K562 (cell line): ENCODE measurements around the gene UBQLN3. TPM values are rescaled to one million over a fixed set of nuclear protein-coding genes. Genes with fewer than 3 reads are reported as not detected.
A peak's percentile ranks its signal among the peaks of the same experiment; 100 is the strongest.

Experiments used
- ATF1 ChIP-seq, 2 experiments: fragments of 450-650 bp in 1 of 2; IDR thresholded peaks; 2 replicates each; pipeline ENCODE4 v1.6.1; 2016; ENCODE audit warnings: missing compliant biosample characterization in 1 of 2, missing genetic modification characterization in 1 of 2
- ATF7 ChIP-seq: fragments of 450-650 bp; IDR thresholded peaks from 2 replicates; pipeline ENCODE4 v1.7.1; 2014; ENCODE audit warnings: mild to moderate bottlenecking, moderate library complexity
- CUX1 ChIP-seq: fragments of 200-800 bp; sonication (Bioruptor generic); IDR thresholded peaks from 2 replicates; pipeline ENCODE4 v1.6.1; 2016; ENCODE audit warnings: missing genetic modification characterization, missing compliant biosample characterization
- ETV5 ChIP-seq: sonication (generic); formaldehyde crosslinking; IDR thresholded peaks from 2 replicates; pipeline ENCODE4 v1.4.0; 2020; ENCODE audit warnings: low read depth, mild to moderate bottlenecking, missing genetic modification reagents
- FOXA3 ChIP-seq, 2 experiments: fragments of 450-650 bp in 1 of 2; sonication (generic) in 1 of 2; formaldehyde crosslinking; IDR thresholded peaks in 1 of 2; conservative IDR thresholded peaks in 1 of 2; 2 replicates each; pipeline versions ENCODE4 v1.4.0 to v1.8.0; 2020 to 2022; ENCODE audit warnings: mild to moderate bottlenecking in 2 of 2, missing genetic modification reagents in 1 of 2
- MCM7 ChIP-seq, 2 experiments: fragments of 450-650 bp; IDR thresholded peaks; 2 replicates each; pipeline ENCODE4 v1.6.1; 2016 to 2018
- MTA3 ChIP-seq: fragments of 450-650 bp; formaldehyde crosslinking; IDR thresholded peaks from 2 replicates; pipeline ENCODE4 v1.6.1; 2017; ENCODE audit warnings: mild to moderate bottlenecking, borderline replicate concordance
- SIRT6 ChIP-seq: IDR thresholded peaks from one replicate; pipeline ENCODE4 v1.6.1; 2012; ENCODE audit warnings: low read depth, mild to moderate bottlenecking, control low read depth, inconsistent platforms, low read length, moderate library complexity
- TCF7 ChIP-seq: sonication (generic); IDR thresholded peaks from 2 replicates; pipeline ENCODE4 v1.6.1; 2016; ENCODE audit warnings: antibody characterized with exemption, borderline replicate concordance
- TOE1 ChIP-seq, 2 experiments: fragments of 450-650 bp in 1 of 2; sonication (generic) in 1 of 2; formaldehyde crosslinking in 1 of 2; IDR thresholded peaks; 2 replicates each; pipeline versions ENCODE4 v1.7.1 to v1.8.0; 2016 to 2022; ENCODE audit warnings: borderline replicate concordance in 2 of 2, mild to moderate bottlenecking in 2 of 2, antibody characterized with exemption in 1 of 2, inconsistent platforms in 1 of 2, low read depth in 1 of 2, missing genetic modification reagents in 1 of 2, moderate library complexity in 1 of 2
- TRIM28 ChIP-seq: fragments of 450-650 bp; IDR thresholded peaks from 2 replicates; pipeline ENCODE4 v1.6.1; 2017
- ZNF12 ChIP-seq: sonication (generic); formaldehyde crosslinking; IDR thresholded peaks from 2 replicates; pipeline ENCODE4 v1.4.0; 2020; ENCODE audit warnings: mild to moderate bottlenecking, missing genetic modification reagents
- polyA plus RNA-seq, 8 experiments: library from polyadenylated mRNA; depleted of rRNA in 4 of 8; stranded (reverse) in 5 of 8; unstranded in 3 of 8; fragments of >200 nt; fragmentation: Nextera tagmentation in 2 of 8; fragmentation: Illumina TruSeq in 1 of 8; extraction: Ambion mirVana in 2 of 8; extraction: Trizol in 1 of 8; gene quantifications; 2 replicates each; pipeline versions ENCODE4 v1.2.1 to v1.2.3, GENCODE V29; 2011 to 2014; ENCODE audit warnings: inconsistent platforms in 1 of 8, missing spikeins in 1 of 8
- total RNA-seq, 7 experiments: library from RNA; depleted of rRNA in 6 of 7; stranded (reverse); fragments of >200 nt in 6 of 7; fragmentation: Illumina TruSeq in 2 of 7; extraction: Trizol in 2 of 7; gene quantifications; 2 replicates each; pipeline versions ENCODE4 v1.2.1 to v1.2.3, GENCODE V29; 2011 to 2021; ENCODE audit warnings: low replicate concordance in 1 of 7
- TF ChIP-seq, protein P1 (sequence below), 2 experiments: fragments of 150-350 bp in 1 of 2; IDR thresholded peaks; 2 replicates each; pipeline ENCODE4 v1.6.1; 2012 to 2016; ENCODE audit warnings: low read depth in 2 of 2, low read length in 2 of 2, mild to moderate bottlenecking in 1 of 2, moderate library complexity in 1 of 2
- TF ChIP-seq, protein P2 (sequence below): fragments of 450-650 bp; IDR thresholded peaks from 2 replicates; pipeline ENCODE4 v1.6.1; 2016

Gene UBQLN3
- total and polyA plus RNA-seq, 9 of the 15 experiments (the other 6 are each of a cell fraction or from before 2014, with no cell fraction given) = 0.01 to 0.27 TPM; not detected in 7

- TF ChIP-seq, protein P1, sequence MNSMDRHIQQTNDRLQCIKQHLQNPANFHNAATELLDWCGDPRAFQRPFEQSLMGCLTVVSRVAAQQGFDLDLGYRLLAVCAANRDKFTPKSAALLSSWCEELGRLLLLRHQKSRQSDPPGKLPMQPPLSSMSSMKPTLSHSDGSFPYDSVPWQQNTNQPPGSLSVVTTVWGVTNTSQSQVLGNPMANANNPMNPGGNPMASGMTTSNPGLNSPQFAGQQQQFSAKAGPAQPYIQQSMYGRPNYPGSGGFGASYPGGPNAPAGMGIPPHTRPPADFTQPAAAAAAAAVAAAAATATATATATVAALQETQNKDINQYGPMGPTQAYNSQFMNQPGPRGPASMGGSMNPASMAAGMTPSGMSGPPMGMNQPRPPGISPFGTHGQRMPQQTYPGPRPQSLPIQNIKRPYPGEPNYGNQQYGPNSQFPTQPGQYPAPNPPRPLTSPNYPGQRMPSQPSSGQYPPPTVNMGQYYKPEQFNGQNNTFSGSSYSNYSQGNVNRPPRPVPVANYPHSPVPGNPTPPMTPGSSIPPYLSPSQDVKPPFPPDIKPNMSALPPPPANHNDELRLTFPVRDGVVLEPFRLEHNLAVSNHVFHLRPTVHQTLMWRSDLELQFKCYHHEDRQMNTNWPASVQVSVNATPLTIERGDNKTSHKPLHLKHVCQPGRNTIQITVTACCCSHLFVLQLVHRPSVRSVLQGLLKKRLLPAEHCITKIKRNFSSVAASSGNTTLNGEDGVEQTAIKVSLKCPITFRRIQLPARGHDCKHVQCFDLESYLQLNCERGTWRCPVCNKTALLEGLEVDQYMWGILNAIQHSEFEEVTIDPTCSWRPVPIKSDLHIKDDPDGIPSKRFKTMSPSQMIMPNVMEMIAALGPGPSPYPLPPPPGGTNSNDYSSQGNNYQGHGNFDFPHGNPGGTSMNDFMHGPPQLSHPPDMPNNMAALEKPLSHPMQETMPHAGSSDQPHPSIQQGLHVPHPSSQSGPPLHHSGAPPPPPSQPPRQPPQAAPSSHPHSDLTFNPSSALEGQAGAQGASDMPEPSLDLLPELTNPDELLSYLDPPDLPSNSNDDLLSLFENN (IDR thresholded peaks at IDR 0.05; ENCODE audit: low read depth in 2 of 2, low read length in 2 of 2) = no peak
- peak; percentile 48; the same call in 1 of the 2 replicates for TF ChIP-seq ATF7
- no peak for TF ChIP-seq MTA3
- no peak for TF ChIP-seq TOE1 (IDR thresholded peaks at IDR 0.05; ENCODE audit: borderline replicate concordance)
- no peak for TF ChIP-seq TOE1 (CRISPR knock-in tag; IDR thresholded peaks at IDR 0.05; ENCODE audit: borderline replicate concordance, low read depth)
- TF ChIP-seq CUX1 = no peak
- TF ChIP-seq, protein P2, sequence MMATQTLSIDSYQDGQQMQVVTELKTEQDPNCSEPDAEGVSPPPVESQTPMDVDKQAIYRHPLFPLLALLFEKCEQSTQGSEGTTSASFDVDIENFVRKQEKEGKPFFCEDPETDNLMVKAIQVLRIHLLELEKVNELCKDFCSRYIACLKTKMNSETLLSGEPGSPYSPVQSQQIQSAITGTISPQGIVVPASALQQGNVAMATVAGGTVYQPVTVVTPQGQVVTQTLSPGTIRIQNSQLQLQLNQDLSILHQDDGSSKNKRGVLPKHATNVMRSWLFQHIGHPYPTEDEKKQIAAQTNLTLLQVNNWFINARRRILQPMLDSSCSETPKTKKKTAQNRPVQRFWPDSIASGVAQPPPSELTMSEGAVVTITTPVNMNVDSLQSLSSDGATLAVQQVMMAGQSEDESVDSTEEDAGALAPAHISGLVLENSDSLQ = peak; percentile 86
- TF ChIP-seq SIRT6 = no peak
- no peak for TF ChIP-seq TRIM28
- TF ChIP-seq ATF1 (CRISPR knock-in tag; IDR thresholded peaks at IDR 0.05) = no peak
- TF ChIP-seq ATF1 (tag; IDR thresholded peaks at IDR 0.05) = peak; percentile 43; the same call in 1 of the 2 replicates
- TF ChIP-seq ZNF12 = no peak
- TF ChIP-seq TCF7 = no peak
- TF ChIP-seq ETV5 = no peak
- TF ChIP-seq MCM7 (IDR thresholded peaks at IDR 0.05) = no peak
- TF ChIP-seq FOXA3 (CRISPR knock-in tag; conservative IDR thresholded peaks at IDR 0.05 in 1 of 2, IDR thresholded peaks at IDR 0.05 in 1 of 2) = no peak
Measured at GRCh38 chr11:5476186-5476819, 33.5 kb downstream of the UBQLN3 start (continued).
